Thyroid gland (tissue), 4 donors: ENCODE results near the gene ZWINT.

Experiments
- CTCF ChIP-seq, 6 experiments: fragments of 200-600 bp in 3 of 6; fragments of 450-650 bp in 3 of 6; sonication (generic) in 3 of 6; IDR thresholded peaks; one replicate each; pipeline ENCODE4 v1.5.1; 2016 to 2019; ENCODE audit warnings: antibody characterized with exemption in 6 of 6, mild to moderate bottlenecking in 2 of 6, inconsistent platforms in 1 of 6, moderate library complexity in 1 of 6
- POLR2A ChIP-seq, 2 donors: fragments of 450-650 bp; IDR thresholded peaks; one replicate each; pipeline ENCODE4 v1.6.1; 2017; ENCODE audit warnings: antibody characterized with exemption in 2 of 2, mild to moderate bottlenecking in 2 of 2, moderate library complexity in 1 of 2

GRCh38 chr10:56329961-56330360 is 31.1 kb downstream of the ZWINT start:
- TF ChIP-seq POLR2A (IDR thresholded peaks at IDR 0.05) (no peak), CTCF (IDR thresholded peaks at IDR 0.05) (no peak)
